NCI-H446 treated with DMSO at 0.1 percent for 48 hours (cell line): ENCODE data around the gene FGF3.

ENCODE experiments used
- DNase-seq: peaks from one replicate; lab custom pipeline; 2025; lab: John Stamatoyannopoulos, UW

Gene FGF3

GRCh38 chr11:69818603-69819441, at the start of gene FGF3:
TSS of gene FGF3 (minus strand) at chr11:69819416. CDS start at chr11:69818933, 483 bp downstream.
- DNase-seq: no peak

GRCh38 chr11:69868871-69869270, 49.7 kb upstream of the FGF3 start:
- DNase-seq: no peak

GRCh38 chr11:69868006-69868810, 49.0 kb upstream of the FGF3 start:
- no peak for DNase-seq

- DNase-seq: no peak
These were observed 48.1 kb upstream of the FGF3 start for GRCh38 chr11:69867076-69868005.

- no peak for DNase-seq
These were observed 47.4 kb upstream of the FGF3 start for GRCh38 chr11:69866648-69867047.

GRCh38 chr11:69865707-69866106, 46.5 kb upstream of the FGF3 start:
- DNase-seq: no peak

- no peak for DNase-seq
These were observed 45.8 kb upstream of the FGF3 start for GRCh38 chr11:69864686-69865661.

- no peak for DNase-seq
These were observed 44.5 kb upstream of the FGF3 start for GRCh38 chr11:69863544-69864200.

- no peak for DNase-seq
These were observed 43.8 kb upstream of the FGF3 start for GRCh38 chr11:69862797-69863543.

- DNase-seq: no peak
These were observed 43.1 kb upstream of the FGF3 start for GRCh38 chr11:69862331-69862771.

- DNase-seq: no peak
These were observed 42.7 kb upstream of the FGF3 start for GRCh38 chr11:69861901-69862300.

- DNase-seq: no peak
These were observed 41.7 kb upstream of the FGF3 start for GRCh38 chr11:69860796-69861445.

GRCh38 chr11:69860244-69860643, 41.0 kb upstream of the FGF3 start:
- DNase-seq: no peak

- no peak for DNase-seq
These were observed 40.2 kb upstream of the FGF3 start for GRCh38 chr11:69859275-69859934.

- no peak for DNase-seq
These were observed 36.2 kb upstream of the FGF3 start for GRCh38 chr11:69855421-69855820.

- DNase-seq: no peak
These were observed 35.5 kb upstream of the FGF3 start for GRCh38 chr11:69854713-69855112.

- DNase-seq: no peak
These were observed 32.8 kb upstream of the FGF3 start for GRCh38 chr11:69852056-69852455.

GRCh38 chr11:69848201-69848600, 29.0 kb upstream of the FGF3 start:
- DNase-seq: no peak
